Measurements from ENCODE around the gene TSPAN4. TPM values are rescaled to one million over a fixed set of nuclear protein-coding genes. Genes with fewer than 3 reads are reported as not detected.

The TSPAN4 gene
- total and polyA plus RNA-seq, 2 of the 13 experiments (the other 11 are each of a cell fraction or from before 2014, with no cell fraction given): 31.7 to 68.3 TPM

DNA sequence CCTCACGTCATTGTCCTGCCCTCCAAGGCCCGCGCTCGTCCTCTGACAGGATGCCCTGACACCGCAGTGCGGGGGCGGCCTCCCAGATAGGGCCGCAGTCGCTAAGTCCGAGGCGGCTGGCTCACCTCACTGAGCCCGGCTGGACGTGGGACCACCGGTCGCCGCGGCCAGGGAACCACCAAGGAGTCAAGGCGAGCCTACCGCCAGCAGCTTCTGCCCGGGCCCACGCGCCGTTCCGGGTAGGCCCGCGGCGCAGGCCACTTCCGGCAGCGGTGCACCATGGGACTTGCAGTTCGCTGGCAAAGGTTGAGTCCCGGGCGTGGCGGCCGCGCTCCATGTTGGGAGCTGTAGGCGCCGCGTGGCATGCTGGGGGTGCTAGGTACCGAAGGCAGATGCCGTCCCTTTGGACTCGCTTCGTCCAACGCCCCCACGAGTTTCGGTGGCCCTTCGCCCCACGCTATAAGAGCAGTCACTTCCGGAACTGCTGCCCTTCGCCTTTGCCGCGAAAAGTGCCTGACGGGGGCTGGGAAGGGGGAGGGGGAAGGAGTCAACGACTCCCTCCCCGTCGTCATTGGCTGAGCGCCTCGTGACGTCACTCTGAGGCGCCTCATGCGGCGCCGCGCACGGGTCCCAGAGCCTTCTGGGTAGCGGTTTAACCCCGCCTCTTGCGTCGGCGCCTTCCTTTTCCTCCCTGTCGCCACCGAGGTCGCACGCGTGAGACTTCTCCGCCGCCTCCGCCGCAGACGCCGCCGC lies 33.2 kb upstream of the TSPAN4 start, which contains the start of gene RPLP2 (continued):
- peak; percentile 98 for TF ChIP-seq THAP11 (CRISPR knock-in tag; IDR thresholded peaks at IDR 0.05)
- TF ChIP-seq REXO4 (CRISPR knock-in tag; IDR thresholded peaks at IDR 0.05; ENCODE audit: borderline replicate concordance): no peak
- TF ChIP-seq NR1H2 (CRISPR knock-in tag; IDR thresholded peaks at IDR 0.05; ENCODE audit: borderline replicate concordance, low read depth): no peak
- TF ChIP-seq ZNF773 (CRISPR knock-in tag; IDR thresholded peaks at IDR 0.05; ENCODE audit: borderline replicate concordance): peak; percentile 79; the same call in 1 of the 2 replicates
- no peak for TF ChIP-seq ZNF83 (CRISPR knock-in tag; IDR thresholded peaks at IDR 0.05; ENCODE audit: borderline replicate concordance)
- peak; percentile 87; the same call in 1 of the 2 replicates for TF ChIP-seq GTF2F1 (IDR thresholded peaks at IDR 0.05; ENCODE audit: low read length)
- no peak for TF ChIP-seq ZNF333 (CRISPR knock-in tag; IDR thresholded peaks at IDR 0.05; ENCODE audit: borderline replicate concordance)
- peak; percentile 53; the same call in 1 of the 2 replicates for TF ChIP-seq ZBTB7B (CRISPR knock-in tag; IDR thresholded peaks at IDR 0.05)
- TF ChIP-seq SIN3B (IDR thresholded peaks at IDR 0.05; ENCODE audit: low read length): peak; percentile 49; the same call in 1 of the 2 replicates
- TF ChIP-seq ZNF629 (CRISPR knock-in tag; conservative IDR thresholded peaks at IDR 0.05): peak; percentile 7; the same call in 1 of the 2 replicates
- TF ChIP-seq SUZ12 (IDR thresholded peaks at IDR 0.05; ENCODE audit: low read depth, low read length): peak; percentile 60
- peak; percentile 37 for TF ChIP-seq FOSL2 (CRISPR knock-in tag; IDR thresholded peaks at IDR 0.05)
- TF ChIP-seq ZBTB1 (CRISPR knock-in tag; IDR thresholded peaks at IDR 0.05; ENCODE audit: borderline replicate concordance): no peak
- no peak for TF ChIP-seq MED8 (CRISPR knock-in tag; IDR thresholded peaks at IDR 0.05; ENCODE audit: insufficient replicate concordance)
- peak; percentile 57; the same call in 1 of the 2 replicates for TF ChIP-seq KLF15 (CRISPR knock-in tag; IDR thresholded peaks at IDR 0.05; ENCODE audit: borderline replicate concordance)
- peak; percentile 91 for TF ChIP-seq KDM5B (CRISPR knock-in tag; IDR thresholded peaks at IDR 0.05; ENCODE audit: borderline replicate concordance)
- no peak; the same call in 1 of the 2 replicates for TF ChIP-seq MYNN (CRISPR knock-in tag; IDR thresholded peaks at IDR 0.05; ENCODE audit: low read depth)
- no peak for TF ChIP-seq SP1 (IDR thresholded peaks at IDR 0.05)
- peak; percentile 79; the same call in 1 of the 2 replicates for TF ChIP-seq SP1 (CRISPR knock-in tag; IDR thresholded peaks at IDR 0.05)
- TF ChIP-seq SAFB2 (CRISPR knock-in tag; IDR thresholded peaks at IDR 0.05; ENCODE audit: borderline replicate concordance, low read depth): no peak; the same call in 1 of the 2 replicates
- TF ChIP-seq MED1 (CRISPR knock-in tag; IDR thresholded peaks at IDR 0.05): peak; percentile 68
- TF ChIP-seq, protein P1, sequence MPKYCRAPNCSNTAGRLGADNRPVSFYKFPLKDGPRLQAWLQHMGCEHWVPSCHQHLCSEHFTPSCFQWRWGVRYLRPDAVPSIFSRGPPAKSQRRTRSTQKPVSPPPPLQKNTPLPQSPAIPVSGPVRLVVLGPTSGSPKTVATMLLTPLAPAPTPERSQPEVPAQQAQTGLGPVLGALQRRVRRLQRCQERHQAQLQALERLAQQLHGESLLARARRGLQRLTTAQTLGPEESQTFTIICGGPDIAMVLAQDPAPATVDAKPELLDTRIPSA (CRISPR knock-in tag; IDR thresholded peaks at IDR 0.05; ENCODE audit: borderline replicate concordance): no peak; the same call in 1 of the 2 replicates
- no peak for TF ChIP-seq ZNF577 (CRISPR knock-in tag; IDR thresholded peaks at IDR 0.05; ENCODE audit: borderline replicate concordance, low read depth)
- TF ChIP-seq ARNT (IDR thresholded peaks at IDR 0.05): no peak
- no peak for TF ChIP-seq NFATC3 (CRISPR knock-in tag; IDR thresholded peaks at IDR 0.05)
- TF ChIP-seq, protein P2, sequence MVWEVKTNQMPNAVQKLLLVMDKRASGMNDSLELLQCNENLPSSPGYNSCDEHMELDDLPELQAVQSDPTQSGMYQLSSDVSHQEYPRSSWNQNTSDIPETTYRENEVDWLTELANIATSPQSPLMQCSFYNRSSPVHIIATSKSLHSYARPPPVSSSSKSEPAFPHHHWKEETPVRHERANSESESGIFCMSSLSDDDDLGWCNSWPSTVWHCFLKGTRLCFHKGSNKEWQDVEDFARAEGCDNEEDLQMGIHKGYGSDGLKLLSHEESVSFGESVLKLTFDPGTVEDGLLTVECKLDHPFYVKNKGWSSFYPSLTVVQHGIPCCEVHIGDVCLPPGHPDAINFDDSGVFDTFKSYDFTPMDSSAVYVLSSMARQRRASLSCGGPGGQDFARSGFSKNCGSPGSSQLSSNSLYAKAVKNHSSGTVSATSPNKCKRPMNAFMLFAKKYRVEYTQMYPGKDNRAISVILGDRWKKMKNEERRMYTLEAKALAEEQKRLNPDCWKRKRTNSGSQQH (CRISPR knock-in tag; IDR thresholded peaks at IDR 0.05; ENCODE audit: low read depth): no peak
- TF ChIP-seq SAP130 (CRISPR knock-in tag; IDR thresholded peaks at IDR 0.05; ENCODE audit: low read depth): peak; percentile 95
- peak; percentile 93 for TF ChIP-seq ZNF143 (CRISPR knock-in tag; IDR thresholded peaks at IDR 0.05)
- peak; percentile 34 for TF ChIP-seq TEAD3 (CRISPR knock-in tag; optimal IDR thresholded peaks at IDR 0.05; ENCODE audit: borderline replicate concordance)
- TF ChIP-seq TP53 (CRISPR knock-in tag; conservative IDR thresholded peaks at IDR 0.05): no peak; the same call in 1 of the 2 replicates
- TF ChIP-seq, protein P3, sequence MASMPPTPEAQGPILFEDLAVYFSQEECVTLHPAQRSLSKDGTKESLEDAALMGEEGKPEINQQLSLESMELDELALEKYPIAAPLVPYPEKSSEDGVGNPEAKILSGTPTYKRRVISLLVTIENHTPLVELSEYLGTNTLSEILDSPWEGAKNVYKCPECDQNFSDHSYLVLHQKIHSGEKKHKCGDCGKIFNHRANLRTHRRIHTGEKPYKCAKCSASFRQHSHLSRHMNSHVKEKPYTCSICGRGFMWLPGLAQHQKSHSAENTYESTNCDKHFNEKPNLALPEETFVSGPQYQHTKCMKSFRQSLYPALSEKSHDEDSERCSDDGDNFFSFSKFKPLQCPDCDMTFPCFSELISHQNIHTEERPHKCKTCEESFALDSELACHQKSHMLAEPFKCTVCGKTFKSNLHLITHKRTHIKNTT (CRISPR knock-in tag; IDR thresholded peaks at IDR 0.05): no peak
